Keratinocyte (primary cell): ENCODE measurements around the gene SDHC.

Experiments used
- EZH2 ChIP-seq: IDR thresholded peaks from one replicate; pipeline ENCODE4 v1.6.1; 2012; ENCODE audit warnings: inconsistent platforms, mild to moderate bottlenecking, low read length, moderate library complexity
- TF ChIP-seq, protein P1 (sequence below), 3 experiments: IDR thresholded peaks in 1 of 3; conservative IDR thresholded peaks in 1 of 3; optimal IDR thresholded peaks in 1 of 3; 2 replicates in 2 of 3; 3 replicates in 1 of 3; pipeline versions ENCODE3 to v1.5.1; 2011; ENCODE audit warnings: low read length in 3 of 3, mild to moderate bottlenecking in 3 of 3, moderate library complexity in 2 of 3, control low read depth in 1 of 3, inconsistent platforms in 1 of 3; ENCODE audit not compliant: insufficient read depth in 2 of 3; ENCODE audit errors: extremely low read depth in 1 of 3

DNA sequence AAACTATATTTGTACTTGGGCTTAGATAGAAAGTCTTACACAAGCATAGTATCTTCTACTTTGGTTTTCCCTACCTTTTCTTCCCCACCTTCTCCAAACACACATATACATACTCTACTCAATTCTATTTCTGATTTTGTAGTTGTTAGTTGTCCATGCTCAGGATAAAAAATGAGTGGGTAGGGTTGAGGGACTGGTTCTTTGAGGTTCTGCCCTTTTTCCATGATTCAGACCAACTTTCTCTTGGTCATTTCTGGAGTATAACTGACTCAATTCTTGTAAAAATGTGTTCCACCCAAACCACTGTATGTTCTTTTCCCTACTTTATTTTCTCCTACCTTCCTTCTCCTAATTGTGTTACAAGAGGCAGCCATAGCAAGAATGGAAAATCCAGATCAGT lies 50.2 kb downstream of the SDHC start:
- TF ChIP-seq, protein P1, sequence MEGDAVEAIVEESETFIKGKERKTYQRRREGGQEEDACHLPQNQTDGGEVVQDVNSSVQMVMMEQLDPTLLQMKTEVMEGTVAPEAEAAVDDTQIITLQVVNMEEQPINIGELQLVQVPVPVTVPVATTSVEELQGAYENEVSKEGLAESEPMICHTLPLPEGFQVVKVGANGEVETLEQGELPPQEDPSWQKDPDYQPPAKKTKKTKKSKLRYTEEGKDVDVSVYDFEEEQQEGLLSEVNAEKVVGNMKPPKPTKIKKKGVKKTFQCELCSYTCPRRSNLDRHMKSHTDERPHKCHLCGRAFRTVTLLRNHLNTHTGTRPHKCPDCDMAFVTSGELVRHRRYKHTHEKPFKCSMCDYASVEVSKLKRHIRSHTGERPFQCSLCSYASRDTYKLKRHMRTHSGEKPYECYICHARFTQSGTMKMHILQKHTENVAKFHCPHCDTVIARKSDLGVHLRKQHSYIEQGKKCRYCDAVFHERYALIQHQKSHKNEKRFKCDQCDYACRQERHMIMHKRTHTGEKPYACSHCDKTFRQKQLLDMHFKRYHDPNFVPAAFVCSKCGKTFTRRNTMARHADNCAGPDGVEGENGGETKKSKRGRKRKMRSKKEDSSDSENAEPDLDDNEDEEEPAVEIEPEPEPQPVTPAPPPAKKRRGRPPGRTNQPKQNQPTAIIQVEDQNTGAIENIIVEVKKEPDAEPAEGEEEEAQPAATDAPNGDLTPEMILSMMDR (optimal IDR thresholded peaks at IDR 0.05 in 1 of 3, IDR thresholded peaks at IDR 0.05 in 1 of 3, conservative IDR thresholded peaks at IDR 0.05 in 1 of 3; ENCODE audit: extremely low read depth in 1 of 3, insufficient read depth in 2 of 3, low read length in 3 of 3): no peak
- TF ChIP-seq EZH2: no peak
